SK-N-SH (cell line): ENCODE measurements around the gene HP1BP3.

Experiments
- CHD2 ChIP-seq: fragments of 150-350 bp; IDR thresholded peaks from 2 replicates; pipeline ENCODE4 v1.6.1; 2018; ENCODE audit warnings: low read length; ENCODE audit not compliant: partially characterized antibody
- CTCF ChIP-seq: fragments of 200-600 bp; sonication (generic); IDR thresholded peaks from 2 replicates; pipeline ENCODE4 v1.6.1; 2017; ENCODE audit warnings: antibody characterized with exemption, mild to moderate bottlenecking, moderate library complexity
- EP300 ChIP-seq, 2 experiments: IDR thresholded peaks; 2 replicates each; pipeline versions ENCODE4 v1.4.0 to v1.6.1; 2012; ENCODE audit warnings: borderline replicate concordance in 1 of 2, low read depth in 1 of 2, low read length in 1 of 2
- EZH2phosphoT487 ChIP-seq: fragments of 200-600 bp; sonication (generic); IDR thresholded peaks from 2 replicates; pipeline ENCODE4 v1.6.1; 2017; ENCODE audit warnings: low read depth, mixed run types, mild to moderate bottlenecking, antibody characterized with exemption, moderate library complexity, borderline replicate concordance
- NRF1 ChIP-seq: IDR thresholded peaks from 2 replicates; pipeline ENCODE4 v1.6.1; 2012; ENCODE audit warnings: low read depth, mild to moderate bottlenecking, low read length
- PBX3 ChIP-seq: IDR thresholded peaks from 2 replicates; pipeline ENCODE4; 2012
- POLR2AphosphoS5 ChIP-seq: IDR thresholded peaks from 2 replicates; pipeline ENCODE4 v1.6.1; 2012; ENCODE audit warnings: low read depth, low read length
- RAD21 ChIP-seq: IDR thresholded peaks from 2 replicates; pipeline ENCODE4 v1.6.1; 2012; ENCODE audit warnings: mild to moderate bottlenecking, low read length
- RFX5 ChIP-seq: IDR thresholded peaks from 2 replicates; pipeline ENCODE4 v1.6.1; 2012; ENCODE audit warnings: mild to moderate bottlenecking, improper control_type of control experiment, low read length
- TAF1 ChIP-seq: IDR thresholded peaks from 2 replicates; pipeline ENCODE4 v1.6.1; 2012; ENCODE audit warnings: low read depth, mild to moderate bottlenecking, low read length, moderate library complexity, borderline replicate concordance
- USF2 ChIP-seq: fragments of 150-350 bp; IDR thresholded peaks from 2 replicates; pipeline ENCODE4 v1.6.1; 2017; ENCODE audit warnings: antibody characterized with exemption, low read length, low read depth, borderline replicate concordance
- YY1 ChIP-seq: IDR thresholded peaks from 2 replicates; pipeline ENCODE4 v1.4.0; 2012; ENCODE audit warnings: low read depth, mild to moderate bottlenecking
- TF ChIP-seq, protein P1 (sequence below): IDR thresholded peaks from 2 replicates; pipeline ENCODE4 v1.4.0; 2012; ENCODE audit warnings: low read depth

DNA sequence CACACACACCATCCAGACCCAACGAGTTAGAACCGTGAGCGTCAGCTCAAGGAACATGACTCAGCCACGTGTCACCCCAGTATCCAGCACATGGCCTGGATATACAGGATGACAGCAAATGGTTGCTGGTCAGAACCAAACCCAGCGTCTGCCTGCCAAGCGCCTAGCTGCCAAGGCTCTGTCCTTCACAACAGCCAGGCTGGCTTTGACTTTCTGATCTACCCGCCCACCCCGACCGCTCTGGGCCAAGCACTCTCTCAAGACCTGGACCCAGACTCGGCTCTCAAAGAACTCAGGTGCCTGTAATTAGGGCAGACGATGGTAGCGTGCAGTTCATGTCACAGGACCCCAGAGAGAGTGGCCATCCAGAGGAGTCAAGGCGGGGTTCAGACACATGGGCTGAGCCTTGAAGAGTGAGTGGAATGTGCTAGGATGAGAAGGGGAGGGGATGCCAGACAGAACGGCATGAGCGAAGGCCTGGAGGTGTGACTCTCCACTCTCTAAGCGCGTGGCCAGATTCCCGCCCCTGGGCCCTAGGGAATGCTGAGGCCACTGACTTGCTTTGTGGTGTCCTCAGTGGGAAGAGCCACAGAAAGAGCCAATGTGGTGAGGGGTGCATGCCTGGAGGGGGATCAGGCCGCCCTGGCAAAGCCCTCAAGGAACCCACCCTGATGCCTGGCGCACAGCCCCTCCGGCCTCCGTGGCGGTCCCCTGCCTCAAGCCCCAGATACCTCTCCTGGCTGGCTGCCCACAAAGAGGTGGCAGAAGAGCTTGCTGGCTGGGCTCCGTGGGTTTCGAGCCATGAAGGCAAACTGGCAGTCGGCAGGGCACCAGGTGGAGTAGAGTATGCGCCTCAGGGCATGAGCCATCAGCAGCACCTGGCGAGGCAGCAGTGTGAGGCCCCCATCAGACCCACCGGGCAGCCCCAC, 61.7 kb downstream of the HP1BP3 start:
- TF ChIP-seq RFX5 (no peak), EP300 (IDR thresholded peaks at IDR 0.05; ENCODE audit: borderline replicate concordance in 1 of 2, low read depth in 1 of 2, low read length in 1 of 2) (no peak), PBX3 (no peak), CTCF (no peak), EZH2phosphoT487 (no peak), USF2 (no peak), POLR2AphosphoS5 (no peak), TAF1 (no peak), NRF1 (no peak), CHD2 (no peak), YY1 (no peak), RAD21 (no peak)
- TF ChIP-seq, protein P1, sequence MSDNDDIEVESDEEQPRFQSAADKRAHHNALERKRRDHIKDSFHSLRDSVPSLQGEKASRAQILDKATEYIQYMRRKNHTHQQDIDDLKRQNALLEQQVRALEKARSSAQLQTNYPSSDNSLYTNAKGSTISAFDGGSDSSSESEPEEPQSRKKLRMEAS: peak; percentile 95
